ENCODE results near the gene CFAP97D2.

- TF ChIP-seq MXI1 (conservative IDR thresholded peaks at IDR 0.05; ENCODE audit: poor library complexity, severe bottlenecking), result no peak
- no peak for TF ChIP-seq CTCF (IDR thresholded peaks at IDR 0.05; ENCODE audit: poor library complexity, severe bottlenecking)
- TF ChIP-seq SMC3 (conservative IDR thresholded peaks at IDR 0.05; ENCODE audit: poor library complexity), result no peak
- TF ChIP-seq POLR2AphosphoS5 (IDR thresholded peaks at IDR 0.05), result no peak
- TF ChIP-seq RAD21 (conservative IDR thresholded peaks at IDR 0.05), result no peak
- TF ChIP-seq REST (IDR thresholded peaks at IDR 0.05; ENCODE audit: borderline replicate concordance), result no peak
Observed at GRCh38 chr13:114162533-114162922, 16.5 kb upstream of the CFAP97D2 start.

All from neural cell (in vitro differentiated cells).